HUDEP-2 (cell line): Measurements from ENCODE around the gene COL5A1.
"Not testable (repeated sequence)": the region's sequence is repeated elsewhere in the genome, so short reads cannot be mapped to it uniquely, and the experiment has no call there.

Experiments used
- DNase-seq, 76 experiments: peaks; one replicate each; lab custom pipeline; 2025; ENCODE audit not compliant: unreplicated experiment in 76 of 76; lab: John Stamatoyannopoulos, UW

The COL5A1 gene

DNA sequence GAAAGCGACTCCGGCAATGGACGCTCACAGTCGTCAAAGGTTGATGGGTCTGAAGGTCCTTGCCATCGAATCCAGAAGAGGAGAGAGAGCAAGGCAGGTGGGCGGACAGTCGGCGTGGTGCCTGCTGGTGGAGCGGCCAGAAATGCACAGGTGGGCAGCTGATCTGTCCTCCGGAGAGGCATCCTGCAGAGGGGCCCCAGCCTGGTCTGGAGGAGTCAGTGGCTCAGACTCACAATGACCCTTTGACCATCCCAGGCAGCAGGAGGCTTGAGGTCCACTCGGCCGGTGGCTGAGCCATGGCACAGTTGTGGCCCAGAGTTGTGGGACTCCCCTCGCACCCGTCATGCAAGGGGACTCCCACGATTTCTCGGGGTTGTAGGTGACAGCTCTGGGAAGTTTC, 204.6 kb downstream of the COL5A1 start:
- no peak for DNase-seq

DNA sequence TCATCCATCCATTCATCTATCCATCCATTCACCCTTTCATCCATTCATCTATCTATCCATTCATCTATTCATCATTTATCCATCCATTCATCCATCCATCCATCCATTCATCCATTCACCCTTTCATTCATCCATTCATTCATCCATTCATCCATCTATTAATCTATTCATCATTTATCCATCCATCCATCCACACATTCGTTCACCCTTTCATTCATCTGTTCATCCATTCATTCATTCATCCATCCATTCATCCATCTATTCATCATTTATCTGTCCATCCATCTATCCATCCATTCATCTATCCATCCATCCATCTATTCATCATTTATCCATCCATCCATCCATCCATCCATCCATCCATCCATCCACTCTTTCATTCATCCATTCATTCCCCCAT, 205.1 kb downstream of the COL5A1 start:
- no peak for DNase-seq

DNA sequence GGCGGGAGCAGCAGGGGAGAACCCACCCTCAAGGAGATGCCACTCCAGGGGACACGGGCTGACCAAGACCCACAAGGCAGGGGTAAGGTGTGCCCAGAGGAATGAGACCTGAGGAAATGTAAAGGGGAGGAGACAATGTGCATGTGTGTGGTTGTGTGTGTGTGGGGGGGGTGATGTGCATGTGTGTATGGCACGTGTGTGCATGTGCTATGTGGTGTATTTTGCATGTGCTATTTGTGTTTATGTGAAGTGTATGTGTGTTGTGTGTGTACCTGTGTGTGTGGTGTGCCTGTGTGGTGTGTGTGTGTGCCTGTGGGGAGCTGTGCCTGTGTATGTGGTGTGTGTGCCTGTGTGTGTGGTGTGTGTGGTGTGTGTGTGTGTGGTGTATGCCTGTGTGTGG, 205.5 kb downstream of the COL5A1 start:
- no peak for DNase-seq

DNA sequence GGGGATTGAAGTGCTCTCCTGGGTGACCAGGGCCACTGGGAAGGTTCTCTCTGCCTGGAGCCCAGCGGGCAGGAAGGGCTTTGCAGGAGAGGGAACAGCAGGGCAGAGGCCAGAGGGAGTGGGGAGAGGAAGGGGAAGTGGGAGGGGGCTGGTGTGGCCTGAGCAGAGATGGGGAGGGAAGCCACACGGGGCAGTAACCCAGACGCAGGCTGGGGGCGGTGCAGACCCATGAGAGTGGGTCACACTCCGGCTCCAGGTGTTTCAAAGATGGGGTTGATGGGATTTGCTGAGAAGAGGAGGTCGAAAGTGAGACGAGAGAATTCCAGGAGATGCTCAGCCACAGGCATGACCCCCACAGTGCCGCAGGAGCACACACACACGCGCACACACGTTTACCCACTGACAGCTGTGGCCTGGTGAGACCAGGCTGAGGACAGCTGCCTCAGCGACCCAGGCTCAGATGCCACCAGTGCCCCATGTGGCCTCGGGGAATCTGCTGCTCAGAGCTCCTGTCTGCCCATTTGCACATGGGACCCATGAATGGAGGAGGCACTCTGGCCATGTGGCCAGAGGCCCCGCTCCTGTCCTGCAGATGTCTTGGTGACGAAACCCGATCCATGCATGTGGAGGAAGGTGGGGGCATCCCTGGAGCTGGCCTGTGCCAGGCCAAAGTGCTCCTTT, 206.3 kb downstream of the COL5A1 start:
- DNase-seq, result no peak

GRCh38 chr9:134848504-134848903, 206.9 kb downstream of the COL5A1 start:
- no peak for DNase-seq

DNA sequence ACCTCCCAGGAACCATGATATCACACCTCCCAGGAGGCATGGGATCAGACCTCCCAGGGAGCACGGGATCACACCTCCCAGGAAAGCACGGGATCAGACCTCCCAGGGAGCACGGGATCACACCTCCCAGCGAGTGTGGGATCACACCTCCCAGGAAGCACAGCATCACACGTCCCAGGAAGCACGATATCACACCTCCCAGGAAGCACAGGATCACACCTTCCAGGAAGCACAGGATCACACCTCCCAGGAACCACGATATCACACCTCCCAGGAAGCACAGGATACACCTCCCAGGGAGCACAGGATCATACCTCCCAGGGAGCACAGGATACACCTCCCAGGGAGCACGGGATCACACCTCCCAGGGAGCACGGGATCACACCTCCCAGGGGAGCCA, 209.0 kb downstream of the COL5A1 start:
- no peak for DNase-seq

- no peak for DNase-seq
Measured at GRCh38 chr9:134851020-134851419, 209.4 kb downstream of the COL5A1 start.

- DNase-seq, result no peak
Measured at GRCh38 chr9:134852906-134853654, 211.5 kb downstream of the COL5A1 start.

- no peak for DNase-seq
Measured at GRCh38 chr9:134853893-134854292, 212.3 kb downstream of the COL5A1 start.

- no peak for DNase-seq
Measured at GRCh38 chr9:134854541-134854981, 213.0 kb downstream of the COL5A1 start.

GRCh38 chr9:134855231-134855899, 213.8 kb downstream of the COL5A1 start:
- DNase-seq, result no peak

DNA sequence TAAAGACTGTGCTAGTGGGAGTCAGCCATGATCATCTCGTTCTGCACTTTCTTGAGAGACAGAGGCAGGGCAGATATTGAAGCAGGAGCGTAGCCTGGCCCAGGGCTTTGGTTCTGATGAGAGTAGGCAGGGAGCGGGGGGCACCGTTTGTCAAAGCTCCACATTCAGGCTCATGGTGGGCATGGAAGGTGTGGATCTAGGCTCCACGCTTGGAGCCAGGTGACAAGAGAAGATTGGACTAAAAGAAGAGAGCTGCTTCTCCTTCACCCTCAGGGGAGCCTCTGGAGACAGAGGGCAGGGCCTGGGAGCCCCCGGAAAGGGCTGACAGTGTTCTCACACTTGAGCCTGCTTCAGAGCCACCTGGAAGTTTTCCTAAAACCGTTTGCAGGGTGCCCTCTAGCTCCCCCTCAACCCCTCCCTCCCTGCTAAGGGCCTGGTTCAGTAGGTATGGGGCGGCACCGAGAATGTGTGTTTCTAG, 214.3 kb downstream of the COL5A1 start:
- DNase-seq, result no peak

GRCh38 chr9:134857451-134857850, 215.8 kb downstream of the COL5A1 start:
- DNase-seq, result not testable (repeated sequence)

- no peak for DNase-seq
Measured at GRCh38 chr9:134858051-134858841, 216.6 kb downstream of the COL5A1 start.

GRCh38 chr9:134860510-134860909, 218.9 kb downstream of the COL5A1 start:
- DNase-seq, result no peak

- DNase-seq, result no peak
Measured at GRCh38 chr9:134861595-134862334, 220.2 kb downstream of the COL5A1 start.

DNA sequence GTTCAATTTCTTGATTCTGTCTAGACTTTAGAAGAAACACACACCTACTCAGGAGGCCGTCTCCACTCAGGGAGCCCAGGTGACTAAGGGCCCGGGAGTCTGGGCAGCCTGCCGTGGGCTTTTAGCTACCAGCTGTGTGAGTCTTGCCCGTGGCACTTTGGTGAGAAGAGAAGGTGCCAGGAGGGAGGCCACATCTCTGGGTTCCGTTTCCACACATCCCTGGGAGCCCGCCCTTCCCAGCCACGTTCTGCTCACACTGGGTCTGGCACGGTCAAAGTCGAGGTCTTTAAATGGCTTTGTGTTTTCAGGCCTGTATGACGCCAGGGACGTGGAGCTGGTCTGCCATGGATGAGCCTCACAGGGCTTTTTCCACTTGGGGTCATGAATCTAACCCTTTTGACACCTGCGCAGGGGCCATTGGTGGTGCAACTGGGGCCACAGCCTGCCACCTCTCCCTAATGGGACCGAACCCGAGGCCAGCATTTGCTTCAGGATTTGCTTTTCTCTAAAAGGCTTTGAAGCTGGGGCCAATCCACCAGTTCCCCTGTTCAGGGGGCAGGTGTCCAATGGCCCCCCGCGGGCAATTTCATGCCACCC, 221.8 kb downstream of the COL5A1 start:
- no peak for DNase-seq

DNA sequence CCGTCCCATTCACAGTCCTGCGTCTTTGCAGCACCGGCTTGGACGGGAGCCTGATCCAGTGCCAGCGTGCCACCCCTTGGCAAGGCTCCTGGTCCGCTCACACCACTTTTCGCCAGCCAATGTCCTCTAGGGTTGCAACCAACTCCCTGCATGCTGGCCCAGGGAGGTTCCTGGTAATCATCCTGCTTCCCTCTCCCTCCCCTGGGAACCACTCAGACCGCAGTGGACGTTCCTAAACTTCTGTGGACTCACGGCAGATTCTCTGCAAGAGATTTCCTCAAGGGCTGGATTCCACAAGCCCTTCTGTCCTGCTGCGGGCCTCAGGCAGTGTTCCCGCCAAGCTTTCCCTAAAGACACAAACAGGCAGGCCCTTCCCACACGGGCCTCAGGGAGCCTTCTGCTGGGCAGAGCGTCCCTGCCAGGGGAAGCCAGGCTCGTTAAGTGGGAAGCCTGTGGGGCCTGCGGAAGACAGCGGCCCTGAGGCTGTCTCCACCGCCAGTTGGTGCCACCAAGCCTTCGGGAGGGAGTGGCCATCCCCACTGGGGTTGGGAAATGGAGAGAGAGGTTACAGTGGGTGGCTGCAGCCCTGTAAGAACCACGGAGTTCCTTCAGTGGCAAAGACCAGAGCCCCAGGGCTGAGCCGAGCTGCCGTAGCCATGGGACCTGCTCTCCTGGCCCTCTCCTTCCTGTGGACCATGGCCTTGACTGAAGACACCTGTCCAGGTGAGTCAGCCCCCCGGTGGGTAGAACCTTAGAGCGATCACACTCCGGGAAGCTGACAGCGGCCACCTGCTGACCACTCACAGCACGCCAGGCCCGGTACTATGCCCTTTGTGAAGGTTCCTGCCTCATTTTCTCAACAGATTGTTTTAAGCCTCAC, 222.6 kb downstream of the COL5A1 start:
- no peak for DNase-seq

- no peak for DNase-seq
Measured at GRCh38 chr9:134864821-134865190, 223.2 kb downstream of the COL5A1 start.
